ENCODE results near the gene ZNF564.

DNA sequence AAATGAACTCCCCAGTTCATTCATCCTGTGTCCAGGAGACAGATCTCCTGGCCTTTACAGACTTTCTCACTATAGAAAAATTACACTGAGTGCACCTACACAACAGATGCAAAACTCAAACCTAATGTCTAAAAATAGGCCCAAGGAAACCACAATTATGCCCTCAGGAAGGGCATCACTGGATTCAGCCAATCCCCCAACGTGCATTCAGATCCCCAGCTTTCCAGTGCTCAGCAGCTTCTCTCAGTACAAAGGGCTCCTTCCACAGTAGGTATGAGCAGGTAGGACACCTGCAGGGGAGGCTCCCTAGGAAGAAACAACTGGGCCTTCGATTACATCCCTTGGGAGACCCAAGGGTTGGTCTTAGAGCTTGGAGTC lies 68.8 kb downstream of the ZNF564 start:
- TF ChIP-seq POLR2A (IDR thresholded peaks at IDR 0.05) = no peak
- TF ChIP-seq, protein P1, sequence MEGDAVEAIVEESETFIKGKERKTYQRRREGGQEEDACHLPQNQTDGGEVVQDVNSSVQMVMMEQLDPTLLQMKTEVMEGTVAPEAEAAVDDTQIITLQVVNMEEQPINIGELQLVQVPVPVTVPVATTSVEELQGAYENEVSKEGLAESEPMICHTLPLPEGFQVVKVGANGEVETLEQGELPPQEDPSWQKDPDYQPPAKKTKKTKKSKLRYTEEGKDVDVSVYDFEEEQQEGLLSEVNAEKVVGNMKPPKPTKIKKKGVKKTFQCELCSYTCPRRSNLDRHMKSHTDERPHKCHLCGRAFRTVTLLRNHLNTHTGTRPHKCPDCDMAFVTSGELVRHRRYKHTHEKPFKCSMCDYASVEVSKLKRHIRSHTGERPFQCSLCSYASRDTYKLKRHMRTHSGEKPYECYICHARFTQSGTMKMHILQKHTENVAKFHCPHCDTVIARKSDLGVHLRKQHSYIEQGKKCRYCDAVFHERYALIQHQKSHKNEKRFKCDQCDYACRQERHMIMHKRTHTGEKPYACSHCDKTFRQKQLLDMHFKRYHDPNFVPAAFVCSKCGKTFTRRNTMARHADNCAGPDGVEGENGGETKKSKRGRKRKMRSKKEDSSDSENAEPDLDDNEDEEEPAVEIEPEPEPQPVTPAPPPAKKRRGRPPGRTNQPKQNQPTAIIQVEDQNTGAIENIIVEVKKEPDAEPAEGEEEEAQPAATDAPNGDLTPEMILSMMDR (IDR thresholded peaks at IDR 0.05) = no peak
